ENCODE data around the gene ACADVL. TPM values are rescaled to one million over a fixed set of nuclear protein-coding genes. Genes with fewer than 3 reads are reported as not detected.

ACADVL gene
- total and polyA plus RNA-seq, 4 donors: 185 to 1,301 (median 1,109) TPM

- peaks cover 3 to 32% (median 20%) of the 10 kb centered on the region in 4 donors for H3K36me3 ChIP-seq (ENCODE audit: control insufficient read depth in 4 of 4, insufficient read depth in 3 of 4, low read depth in 1 of 4, low read length in 3 of 4)
- H3K9me3 ChIP-seq (ENCODE audit: control insufficient read depth in 4 of 4, low read length in 3 of 4): no peaks in the 10 kb centered on the region
- H3K4me1 ChIP-seq (ENCODE audit: control insufficient read depth in 4 of 4, insufficient read depth in 4 of 4, low read length in 3 of 4): peaks cover 2 to 31% (median 25%) of the 10 kb centered on the region in 4 donors
- peak; percentile 95 for DNase-seq (ENCODE audit: low spot score)
- peak overlapping the region; percentile 74 to 91 (median 86) for H3K4me3 ChIP-seq (ENCODE audit: low read depth in 1 of 3, low read length in 3 of 3)
- H3K27ac ChIP-seq (ENCODE audit: low read depth in 1 of 2, low read length in 2 of 2): peak overlapping the region; percentile 98 to 99
- TF ChIP-seq NR2F2 (IDR thresholded peaks at IDR 0.05) (peak; percentile 17), FOXA2 (IDR thresholded peaks at IDR 0.05) (no peak), RXRA (IDR thresholded peaks at IDR 0.05) (no peak), MAX (IDR thresholded peaks at IDR 0.05) (peak; percentile 45), SP1 (IDR thresholded peaks at IDR 0.05) (peak; percentile 45), ATF3 (IDR thresholded peaks at IDR 0.05) (peak; percentile 38), TAF1 (conservative IDR thresholded peaks at IDR 0.05) (no peak), EGR1 (IDR thresholded peaks at IDR 0.05; ENCODE audit: low read depth in 2 of 2) (peak; percentile 17 to 75), RAD21 (IDR thresholded peaks at IDR 0.05) (peak in 1 of 2 donors; percentile 34), JUND (IDR thresholded peaks at IDR 0.05) (no peak), HNF4G (IDR thresholded peaks at IDR 0.05) (no peak), REST (IDR thresholded peaks at IDR 0.05) (peak; percentile 57), GABPA (IDR thresholded peaks at IDR 0.05 in 1 of 2, conservative IDR thresholded peaks at IDR 0.05 in 1 of 2) (peak in 1 of 2 donors; percentile 68), YY1 (IDR thresholded peaks at IDR 0.05) (peak; percentile 80), HNF4A (conservative IDR thresholded peaks at IDR 0.05) (no peak), FOXA1 (IDR thresholded peaks at IDR 0.05) (no peak)
- TF ChIP-seq, protein P1, sequence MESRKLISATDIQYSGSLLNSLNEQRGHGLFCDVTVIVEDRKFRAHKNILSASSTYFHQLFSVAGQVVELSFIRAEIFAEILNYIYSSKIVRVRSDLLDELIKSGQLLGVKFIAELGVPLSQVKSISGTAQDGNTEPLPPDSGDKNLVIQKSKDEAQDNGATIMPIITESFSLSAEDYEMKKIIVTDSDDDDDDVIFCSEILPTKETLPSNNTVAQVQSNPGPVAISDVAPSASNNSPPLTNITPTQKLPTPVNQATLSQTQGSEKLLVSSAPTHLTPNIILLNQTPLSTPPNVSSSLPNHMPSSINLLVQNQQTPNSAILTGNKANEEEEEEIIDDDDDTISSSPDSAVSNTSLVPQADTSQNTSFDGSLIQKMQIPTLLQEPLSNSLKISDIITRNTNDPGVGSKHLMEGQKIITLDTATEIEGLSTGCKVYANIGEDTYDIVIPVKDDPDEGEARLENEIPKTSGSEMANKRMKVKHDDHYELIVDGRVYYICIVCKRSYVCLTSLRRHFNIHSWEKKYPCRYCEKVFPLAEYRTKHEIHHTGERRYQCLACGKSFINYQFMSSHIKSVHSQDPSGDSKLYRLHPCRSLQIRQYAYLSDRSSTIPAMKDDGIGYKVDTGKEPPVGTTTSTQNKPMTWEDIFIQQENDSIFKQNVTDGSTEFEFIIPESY (IDR thresholded peaks at IDR 0.05): peak; percentile 56
- TF ChIP-seq, protein P2, sequence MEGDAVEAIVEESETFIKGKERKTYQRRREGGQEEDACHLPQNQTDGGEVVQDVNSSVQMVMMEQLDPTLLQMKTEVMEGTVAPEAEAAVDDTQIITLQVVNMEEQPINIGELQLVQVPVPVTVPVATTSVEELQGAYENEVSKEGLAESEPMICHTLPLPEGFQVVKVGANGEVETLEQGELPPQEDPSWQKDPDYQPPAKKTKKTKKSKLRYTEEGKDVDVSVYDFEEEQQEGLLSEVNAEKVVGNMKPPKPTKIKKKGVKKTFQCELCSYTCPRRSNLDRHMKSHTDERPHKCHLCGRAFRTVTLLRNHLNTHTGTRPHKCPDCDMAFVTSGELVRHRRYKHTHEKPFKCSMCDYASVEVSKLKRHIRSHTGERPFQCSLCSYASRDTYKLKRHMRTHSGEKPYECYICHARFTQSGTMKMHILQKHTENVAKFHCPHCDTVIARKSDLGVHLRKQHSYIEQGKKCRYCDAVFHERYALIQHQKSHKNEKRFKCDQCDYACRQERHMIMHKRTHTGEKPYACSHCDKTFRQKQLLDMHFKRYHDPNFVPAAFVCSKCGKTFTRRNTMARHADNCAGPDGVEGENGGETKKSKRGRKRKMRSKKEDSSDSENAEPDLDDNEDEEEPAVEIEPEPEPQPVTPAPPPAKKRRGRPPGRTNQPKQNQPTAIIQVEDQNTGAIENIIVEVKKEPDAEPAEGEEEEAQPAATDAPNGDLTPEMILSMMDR (IDR thresholded peaks at IDR 0.05; ENCODE audit: low read depth, low read length, missing input control): no peak
- WGBS: 1% methylated on average over 49 of the region's 49 CpGs
- H3K9ac ChIP-seq (ENCODE audit: low read depth in 1 of 2, low read length in 2 of 2): peak overlapping the region; percentile 90
- H3K27me3 ChIP-seq (ENCODE audit: control insufficient read depth in 4 of 4, insufficient read depth in 4 of 4, low read length in 3 of 4): no peaks in the 10 kb centered on the region
These were observed 23.1 kb downstream of the ACADVL start for GRCh38 chr17:7242717-7243452.

Measured in liver (tissue), 9 donors.